ENCODE results near the gene MRRF.

Gene MRRF

DNA sequence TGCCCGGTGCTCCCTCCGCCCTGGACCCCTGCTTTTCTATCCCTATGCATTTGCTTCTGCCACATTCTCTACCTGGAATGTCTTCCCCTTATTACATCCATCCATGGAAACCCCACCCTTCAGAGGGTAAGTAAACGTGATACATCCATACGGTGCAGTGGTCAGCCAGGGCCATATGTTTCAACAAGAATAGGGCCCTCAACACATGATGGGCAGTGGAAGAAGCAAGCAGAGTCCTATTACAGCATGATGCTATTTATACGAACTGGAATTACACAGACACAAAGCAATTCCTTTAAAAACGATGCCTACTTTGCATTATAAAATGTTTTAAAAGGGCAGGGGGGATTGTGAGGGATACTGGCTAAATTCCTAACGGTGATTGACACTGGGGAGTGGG is 68.0 kb downstream of the MRRF start:
- DNase-seq (ENCODE audit: low spot score), result no peak

DNA sequence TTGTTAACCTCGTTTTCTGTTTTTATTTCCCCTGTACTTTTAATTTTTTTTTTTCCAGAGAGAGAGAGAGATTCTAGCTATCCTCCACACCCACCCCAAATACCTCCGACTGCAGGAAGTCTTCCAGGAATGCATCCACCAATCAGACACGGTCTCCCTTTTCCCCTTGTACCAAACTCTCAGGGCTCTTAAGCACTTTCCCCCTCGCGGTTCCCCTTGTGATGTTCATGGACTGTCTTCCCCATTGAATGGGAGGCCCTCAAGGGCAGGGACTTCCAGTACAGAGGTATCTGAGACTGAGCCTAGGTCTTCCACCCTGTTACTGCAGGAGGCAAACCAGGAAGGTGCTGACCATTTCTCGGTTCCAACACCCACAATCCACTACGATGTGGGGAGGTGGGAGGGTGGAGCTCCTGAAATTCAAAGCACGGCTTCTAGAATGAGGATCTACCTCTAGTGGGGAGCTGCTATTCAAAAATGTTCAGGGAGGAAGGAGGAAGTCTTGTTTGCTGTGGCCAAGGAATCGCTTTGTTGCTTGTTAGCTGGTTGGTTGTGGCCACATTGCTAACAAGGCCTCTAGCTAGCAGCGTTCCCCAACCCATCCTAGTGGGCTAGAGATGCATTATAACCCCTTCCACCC is 68.6 kb downstream of the MRRF start:
- DNase-seq (ENCODE audit: low spot score), result no peak

DNA sequence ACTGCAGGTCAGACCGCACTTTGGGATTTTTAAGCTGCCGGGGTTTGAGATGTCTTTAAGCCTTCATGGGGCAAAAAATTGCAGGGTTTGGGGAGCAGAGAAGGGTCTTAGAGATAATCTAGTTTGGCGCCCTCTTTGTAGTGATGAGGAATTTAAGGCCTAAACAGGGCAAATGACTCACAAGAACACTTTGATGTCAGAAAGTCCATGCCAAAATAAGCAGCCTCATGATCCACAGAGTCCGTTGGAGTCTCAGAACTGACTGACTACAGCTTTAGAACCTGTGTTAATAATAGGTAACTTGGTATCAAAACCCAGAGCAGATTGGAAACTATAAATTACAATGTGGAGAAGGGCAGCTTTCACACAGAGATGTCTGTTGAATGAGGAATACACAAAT is 70.2 kb downstream of the MRRF start:
- no peak for DNase-seq (ENCODE audit: low spot score)

DNA sequence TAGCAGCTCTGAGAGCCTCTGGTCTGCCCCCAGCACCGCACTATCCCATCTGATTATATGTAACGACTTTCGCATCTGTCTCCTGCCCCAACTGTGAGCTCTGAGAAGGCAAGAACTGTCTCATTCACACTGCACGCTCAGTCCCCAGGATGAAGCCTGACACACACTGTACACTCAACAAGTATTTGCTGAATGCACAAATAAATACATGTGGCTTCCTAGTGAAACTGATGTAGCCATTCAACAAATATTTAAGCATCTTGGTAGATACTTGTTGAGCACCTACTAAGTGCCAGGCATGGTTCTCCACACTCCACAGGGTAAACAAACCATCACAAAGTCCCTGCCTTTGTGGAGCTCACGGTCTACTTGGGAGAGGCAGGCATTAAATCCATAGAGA is 71.5 kb downstream of the MRRF start:
- DNase-seq (ENCODE audit: low spot score), result no peak

DNA sequence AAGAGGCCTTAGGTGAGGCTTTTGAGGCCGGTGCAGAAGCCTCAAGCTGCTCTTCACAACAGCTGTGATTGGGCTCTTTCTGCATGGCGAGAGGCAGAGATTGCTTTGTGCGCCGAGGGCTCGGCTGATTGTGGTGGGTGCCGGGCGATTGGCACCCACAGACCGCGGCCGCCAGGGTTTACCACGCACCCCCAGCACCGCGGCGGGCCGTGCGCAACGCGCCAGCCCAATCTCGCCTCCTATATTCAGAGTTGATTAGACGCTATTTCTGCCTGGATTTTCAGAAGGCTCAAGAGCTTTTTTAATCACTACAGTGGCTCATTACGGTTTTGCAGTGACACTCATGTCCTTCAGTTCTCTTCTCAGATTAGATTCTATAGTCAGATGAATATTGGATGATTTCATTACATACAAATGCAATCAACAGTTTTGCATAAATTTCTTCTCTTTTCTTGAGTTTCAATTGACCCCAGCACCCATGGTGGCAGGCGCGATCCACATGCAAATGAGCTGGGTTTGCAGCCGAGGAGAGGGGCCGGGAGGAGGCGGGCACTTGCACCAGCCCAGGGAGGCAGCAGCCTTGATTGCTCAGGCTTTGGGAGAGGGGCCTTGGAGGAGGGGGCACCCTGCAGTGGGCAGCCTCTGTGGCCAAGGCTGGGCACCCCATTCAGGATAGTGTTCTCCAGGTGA is 72.3 kb downstream of the MRRF start:
- peak; percentile 18 for DNase-seq (ENCODE audit: low spot score)

DNA sequence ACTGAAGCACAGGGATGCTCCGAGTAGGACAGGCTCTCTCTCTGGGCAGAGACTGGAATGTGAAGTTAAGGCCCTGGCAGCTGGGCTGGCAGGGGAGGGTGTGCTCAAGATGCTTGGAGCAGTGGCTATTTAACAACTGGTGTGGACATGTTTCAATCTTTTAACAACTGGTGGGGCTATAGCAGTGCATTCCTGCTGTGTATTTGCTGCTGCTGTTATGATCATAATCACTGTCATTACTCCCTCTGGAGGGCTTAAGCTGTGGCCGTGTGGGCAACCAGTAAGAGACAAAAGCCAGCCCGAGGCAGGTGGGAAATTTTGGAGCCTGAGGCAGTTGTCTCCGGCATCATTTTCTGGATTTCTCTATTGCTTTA is 72.9 kb downstream of the MRRF start:
- DNase-seq (ENCODE audit: low spot score), result no peak

DNA sequence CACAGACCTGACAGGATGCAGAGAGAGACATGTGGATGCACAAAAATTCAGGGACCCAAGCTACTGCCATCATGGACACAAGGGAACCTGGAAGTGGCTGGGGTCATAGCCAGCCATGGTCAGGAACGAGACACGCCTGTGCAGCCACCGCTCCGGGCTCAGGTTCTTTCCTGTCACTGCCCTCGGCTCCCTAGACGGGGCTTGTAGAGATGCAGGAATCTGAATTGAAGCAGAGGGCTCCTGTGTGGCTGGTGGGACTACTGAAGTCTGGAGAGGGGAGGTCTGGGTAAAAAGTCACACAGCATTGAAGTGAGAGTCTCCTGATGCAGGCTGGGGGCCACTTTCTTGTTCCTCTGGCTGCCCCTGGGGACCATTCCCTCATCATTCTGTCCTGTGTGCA is 73.9 kb downstream of the MRRF start:
- DNase-seq (ENCODE audit: low spot score), result no peak

DNA sequence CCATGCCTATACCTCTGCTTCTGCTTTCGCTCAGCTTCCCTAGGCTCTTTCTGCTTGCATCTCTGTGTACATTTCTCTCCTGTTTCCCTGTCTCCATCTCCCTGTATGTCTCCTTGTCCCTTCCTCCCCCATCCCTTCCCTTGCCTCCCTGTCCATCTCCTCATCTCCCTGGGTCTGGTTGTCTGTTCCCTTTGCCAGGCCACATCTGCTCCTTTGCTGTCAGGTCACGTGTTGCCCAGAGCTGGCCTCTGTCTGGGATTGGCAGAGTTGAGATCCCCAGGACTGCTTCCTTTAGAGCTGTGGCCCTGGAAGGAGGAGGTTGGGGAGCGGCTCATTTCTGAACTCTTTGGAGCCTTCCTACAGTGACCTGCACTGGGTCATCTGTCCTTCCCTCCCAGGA is 74.3 kb downstream of the MRRF start:
- DNase-seq (ENCODE audit: low spot score), result no peak

DNA sequence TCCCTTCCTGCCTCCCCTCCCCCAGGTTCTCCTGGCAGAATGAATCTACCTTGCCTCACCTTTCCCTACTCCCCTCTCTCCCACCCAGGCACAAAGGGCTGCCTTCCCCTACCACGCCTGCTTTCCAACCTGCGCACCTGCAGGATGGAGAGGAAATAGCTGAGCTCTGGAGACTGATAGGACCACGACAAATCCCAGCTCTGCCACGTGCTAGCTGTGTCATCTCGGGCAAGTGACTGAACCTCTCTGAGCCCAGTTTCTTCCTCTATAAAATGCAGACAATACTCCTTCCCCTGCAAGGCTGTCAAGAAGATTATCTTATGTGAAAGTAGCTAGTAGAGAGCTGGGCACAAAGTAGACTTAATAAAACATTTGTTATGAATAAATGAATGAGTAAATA is 74.9 kb downstream of the MRRF start:
- DNase-seq (ENCODE audit: low spot score), result no peak

DNA sequence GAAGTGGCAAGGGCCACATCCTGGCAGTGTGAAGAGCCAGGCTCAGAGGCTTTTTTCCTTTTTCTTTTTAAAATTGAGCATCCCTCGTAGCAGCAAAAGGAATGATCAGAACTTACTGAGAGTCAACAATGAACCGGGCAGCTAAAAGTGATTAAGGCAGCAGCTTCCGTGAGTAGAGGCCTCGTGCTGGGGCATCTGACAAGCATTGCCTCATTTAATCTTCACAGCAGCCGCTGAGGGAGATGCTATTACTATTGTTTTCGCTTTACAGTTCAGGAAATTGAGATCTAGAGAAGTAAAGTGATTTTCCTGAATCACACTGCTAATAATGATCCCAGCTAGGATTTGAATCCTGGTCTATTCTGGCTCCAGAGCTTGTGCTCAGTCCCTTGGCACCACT is 75.5 kb downstream of the MRRF start:
- no peak for DNase-seq (ENCODE audit: low spot score)

DNA sequence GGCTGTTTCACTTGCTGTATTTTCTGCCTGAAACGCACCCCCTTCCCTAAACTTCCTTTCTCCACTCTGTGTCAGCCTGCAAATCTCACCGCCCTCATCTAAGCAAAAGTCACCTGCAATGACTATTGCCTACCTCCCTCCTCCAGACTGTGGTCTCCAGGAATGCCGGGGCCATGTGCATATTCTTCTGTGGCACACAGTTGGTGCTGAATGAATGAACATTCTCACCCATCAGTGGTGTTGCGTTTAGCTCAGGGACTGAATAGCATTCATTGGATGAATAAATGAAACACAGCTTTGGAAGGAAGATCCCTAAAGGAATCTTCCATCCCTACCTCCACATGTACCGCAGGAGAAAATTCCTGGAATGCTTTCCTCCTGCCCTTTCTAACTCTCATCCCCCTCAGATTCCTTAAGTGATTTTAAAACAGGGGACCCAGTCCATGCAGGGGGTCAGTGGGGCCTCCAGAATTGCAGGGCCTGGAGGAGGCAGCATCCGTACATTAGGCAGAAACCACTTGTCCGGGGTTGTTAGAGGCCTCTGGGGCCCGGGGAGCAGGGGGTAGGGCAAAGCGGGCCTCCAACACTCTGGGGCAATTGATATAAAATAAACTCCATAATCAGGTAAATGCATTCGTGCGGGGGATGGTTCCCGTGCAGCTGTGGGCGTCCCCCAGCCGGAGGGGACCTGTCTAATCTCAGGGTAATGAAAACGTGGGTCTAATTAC is 77.8 kb downstream of the MRRF start:
- DNase-seq (ENCODE audit: low spot score), result no peak

DNA sequence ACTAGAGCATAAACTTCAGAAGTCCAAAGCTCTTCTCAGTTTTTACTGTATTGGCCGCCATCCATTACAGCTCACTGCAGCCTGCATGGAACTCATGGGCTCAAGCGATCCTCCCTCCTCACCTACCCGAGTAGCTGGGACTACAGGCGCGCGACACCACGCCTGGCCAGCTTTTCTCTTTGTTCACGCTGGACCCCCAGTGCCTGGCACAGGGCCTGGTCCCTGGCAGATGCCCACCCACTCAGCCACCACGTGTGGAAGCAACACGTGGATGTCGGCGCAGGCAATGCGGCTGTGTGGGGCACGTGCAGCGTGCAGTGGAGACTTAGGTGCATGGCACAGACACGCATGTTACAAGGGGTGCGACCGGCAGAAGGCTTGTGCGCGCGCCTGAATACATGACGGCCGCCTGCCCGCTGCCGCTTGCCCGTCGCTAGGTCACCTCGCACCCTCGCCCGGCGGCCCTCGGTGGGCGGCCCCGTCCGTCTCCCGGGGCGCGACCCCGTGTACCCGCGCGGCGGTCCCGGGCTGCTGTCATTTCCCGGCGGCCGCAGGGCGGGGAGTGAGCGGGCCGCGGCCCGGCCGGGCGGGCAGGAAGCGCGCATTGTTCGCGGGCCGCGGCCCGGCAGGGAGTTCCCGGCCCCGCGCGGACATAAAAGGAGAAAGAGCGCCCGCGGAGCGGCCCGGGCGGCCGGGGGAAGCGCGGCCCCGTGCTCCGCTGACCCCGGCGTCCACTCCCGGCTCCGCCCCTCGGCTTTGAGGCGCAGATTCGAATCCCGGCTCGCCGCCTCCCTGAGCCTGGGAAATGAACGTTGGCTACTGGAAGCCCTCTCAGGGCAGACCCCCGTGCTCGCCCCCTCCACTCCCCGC is 82.0 kb downstream of the MRRF start:
- DNase-seq (ENCODE audit: low spot score), result no peak

DNA sequence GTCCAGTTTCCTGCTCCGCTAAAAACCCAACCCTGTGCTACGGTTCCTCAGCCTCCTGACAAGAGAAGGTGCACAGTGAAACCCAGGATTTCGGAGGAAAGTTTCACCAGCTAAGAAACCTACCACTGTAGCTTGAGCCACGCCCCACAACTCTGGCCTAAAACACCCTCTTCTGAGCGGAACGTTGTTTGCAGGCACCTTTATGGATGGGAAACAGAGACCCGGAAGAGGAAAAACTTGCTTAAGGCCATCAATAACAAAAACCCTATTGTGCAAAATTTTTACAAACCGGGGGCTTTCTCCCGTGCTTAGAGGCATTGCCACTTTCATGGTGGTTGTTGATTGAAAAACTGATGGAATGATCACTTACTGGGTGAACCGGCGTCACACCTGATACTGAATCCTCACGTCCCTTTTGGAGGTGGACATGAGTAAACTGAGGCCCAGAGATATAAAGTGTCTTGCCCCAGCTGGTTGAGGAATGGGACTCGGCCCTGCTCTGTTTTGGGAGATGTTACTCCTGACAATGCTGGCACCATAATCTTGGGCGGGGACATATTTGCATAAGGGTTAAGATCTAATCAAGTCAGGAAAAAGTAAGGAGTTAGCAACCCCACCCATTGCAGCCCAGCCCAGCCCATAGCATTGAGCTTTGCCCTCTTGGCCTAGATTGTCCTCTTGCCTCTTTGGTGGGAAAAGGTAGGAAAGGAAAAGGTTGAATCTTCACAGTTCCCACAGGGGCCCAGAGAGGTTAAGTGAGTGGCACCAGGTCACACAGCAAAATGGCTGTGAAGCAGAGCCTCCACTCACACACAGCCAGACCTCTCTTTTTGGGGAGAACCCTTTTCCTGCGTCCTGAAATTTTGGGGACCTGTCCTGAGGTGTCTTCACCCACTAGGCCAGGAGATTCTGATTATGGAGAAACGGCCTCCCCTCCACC is 82.9 kb downstream of the MRRF start:
- DNase-seq (ENCODE audit: low spot score), result peak; percentile 27

DNA sequence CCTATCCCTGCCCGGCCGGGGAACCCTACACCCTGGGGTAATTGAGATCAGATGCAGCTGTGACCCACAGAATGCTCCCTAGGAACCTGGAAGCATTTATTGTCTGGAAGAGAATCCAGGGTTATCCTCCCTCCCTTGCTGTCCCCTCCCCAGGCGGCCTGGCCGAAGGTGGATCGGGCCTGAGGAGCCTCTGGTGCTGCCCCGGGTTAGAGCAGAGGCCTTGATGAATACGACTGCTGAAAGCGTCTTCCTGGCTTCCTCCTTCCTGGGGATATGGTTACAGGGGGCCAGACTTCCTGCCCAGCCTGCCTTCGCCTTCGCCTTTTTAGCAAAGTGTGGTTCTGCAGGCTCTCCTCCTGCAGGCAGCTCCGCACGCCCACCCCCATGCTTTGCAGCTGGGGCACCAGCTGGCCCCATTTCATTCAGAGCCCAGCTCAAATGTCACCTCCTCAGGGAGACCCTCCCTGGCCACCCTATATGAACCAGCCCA is 83.7 kb downstream of the MRRF start:
- no peak for DNase-seq (ENCODE audit: low spot score)

DNA sequence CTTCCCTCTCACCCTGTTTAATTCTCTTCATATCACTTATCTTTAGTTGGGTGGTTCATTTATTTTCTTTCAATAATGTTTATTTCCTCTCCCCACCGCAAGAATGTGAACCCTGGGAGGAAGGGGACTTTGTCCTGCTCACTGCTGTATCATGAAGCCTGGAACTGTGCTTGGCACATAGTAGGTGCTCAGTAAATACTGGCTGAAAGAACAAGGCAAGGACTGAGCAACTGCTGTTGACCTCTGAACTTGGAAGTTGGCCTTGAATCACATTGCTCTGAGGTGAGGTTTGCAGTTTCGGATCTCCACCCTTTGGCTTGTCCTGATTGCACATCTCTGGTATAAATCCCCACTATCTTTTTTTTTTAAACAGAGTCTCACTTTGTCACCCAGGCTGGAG is 84.1 kb downstream of the MRRF start:
- DNase-seq (ENCODE audit: low spot score), result no peak

DNA sequence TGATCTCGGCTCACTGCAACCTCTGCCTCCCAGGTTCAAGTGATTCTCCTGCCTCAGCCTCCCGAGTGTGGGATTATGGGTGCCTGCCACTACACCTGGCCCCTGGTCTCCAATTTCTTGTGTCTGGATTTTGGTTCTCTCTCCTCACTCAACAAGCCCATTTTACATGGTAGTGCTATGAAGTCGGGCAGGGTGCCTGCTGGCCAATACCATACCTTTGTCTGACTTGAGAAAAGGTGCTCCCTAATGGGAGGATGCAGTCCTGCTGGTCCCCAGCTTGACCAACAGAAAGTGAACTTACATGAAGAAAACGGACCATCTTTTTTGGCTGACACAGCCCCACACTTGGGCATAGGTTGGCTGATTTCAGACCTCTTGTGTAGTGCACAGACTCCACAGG is 84.5 kb downstream of the MRRF start:
- DNase-seq (ENCODE audit: low spot score), result no peak

DNA sequence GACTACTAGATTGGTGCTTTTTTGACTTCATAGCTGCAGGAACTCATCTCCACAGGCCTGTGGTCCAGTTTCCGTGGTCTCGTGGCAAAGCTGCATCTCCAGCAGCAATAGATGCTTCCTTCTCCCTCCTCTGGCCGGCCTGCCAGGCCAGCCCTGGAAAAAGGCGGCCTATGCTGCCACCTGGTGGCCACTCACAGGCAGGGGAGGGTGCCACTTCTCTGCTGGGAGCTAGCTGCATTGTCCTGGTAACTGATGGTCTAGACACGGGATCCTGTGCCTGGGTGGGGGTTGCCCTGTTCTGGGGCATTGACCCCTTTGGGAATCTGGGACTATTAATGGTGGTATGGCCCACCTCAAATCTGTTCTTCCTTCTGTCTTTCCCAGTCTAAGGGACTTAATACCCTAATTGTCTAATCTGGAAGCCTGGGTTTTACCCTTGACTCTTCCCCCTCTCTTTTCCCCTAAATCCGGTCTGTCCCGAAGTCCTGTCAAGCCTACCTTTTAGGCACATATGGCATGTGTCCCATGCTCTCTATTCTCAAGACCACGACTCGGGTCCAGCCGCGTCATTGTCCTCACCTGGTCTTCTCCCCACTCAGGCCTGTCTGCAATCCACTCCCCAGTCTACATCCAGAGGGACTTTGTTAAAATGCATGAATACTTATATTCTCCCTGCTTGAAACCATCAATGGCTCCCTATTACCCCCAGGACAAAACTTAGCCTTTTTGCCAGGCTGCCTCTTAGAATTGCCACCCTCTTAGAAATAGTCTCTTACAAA is 86.1 kb downstream of the MRRF start:
- peak; percentile 82 for DNase-seq (ENCODE audit: low spot score)

DNA sequence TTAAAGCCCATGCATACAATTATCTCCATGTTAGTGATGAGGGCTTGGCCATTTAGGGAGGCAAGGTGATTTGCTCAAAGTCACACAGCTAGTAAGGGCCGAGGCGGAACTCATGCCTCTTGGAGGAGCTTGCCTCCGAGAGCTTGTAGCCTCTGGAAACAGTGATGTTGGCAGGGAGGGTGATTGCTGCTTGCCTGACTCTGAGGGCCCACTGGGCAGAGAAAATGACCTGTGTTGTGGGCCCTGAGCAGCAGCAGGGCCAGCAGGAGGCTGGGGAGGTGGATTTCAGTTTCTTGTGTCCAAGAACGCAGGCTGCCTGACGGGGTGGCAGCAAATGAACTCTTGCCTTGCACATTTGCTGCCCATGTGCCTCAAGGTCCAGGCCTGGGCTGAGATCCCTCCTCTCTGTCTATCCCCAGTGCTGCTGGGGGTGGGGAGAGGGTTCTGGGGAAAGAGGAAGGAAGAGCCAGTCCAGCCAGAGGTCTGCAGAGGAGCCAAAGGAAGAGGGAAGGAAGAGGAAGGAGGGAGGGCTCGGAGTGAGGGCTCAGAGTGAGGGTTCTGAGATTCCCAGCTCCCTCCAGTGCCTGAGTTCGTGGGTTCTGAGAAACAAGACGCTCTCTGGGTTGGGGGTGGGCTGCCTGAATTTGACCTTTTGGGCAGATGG is 90.0 kb downstream of the MRRF start:
- no peak for DNase-seq (ENCODE audit: low spot score)

DNA sequence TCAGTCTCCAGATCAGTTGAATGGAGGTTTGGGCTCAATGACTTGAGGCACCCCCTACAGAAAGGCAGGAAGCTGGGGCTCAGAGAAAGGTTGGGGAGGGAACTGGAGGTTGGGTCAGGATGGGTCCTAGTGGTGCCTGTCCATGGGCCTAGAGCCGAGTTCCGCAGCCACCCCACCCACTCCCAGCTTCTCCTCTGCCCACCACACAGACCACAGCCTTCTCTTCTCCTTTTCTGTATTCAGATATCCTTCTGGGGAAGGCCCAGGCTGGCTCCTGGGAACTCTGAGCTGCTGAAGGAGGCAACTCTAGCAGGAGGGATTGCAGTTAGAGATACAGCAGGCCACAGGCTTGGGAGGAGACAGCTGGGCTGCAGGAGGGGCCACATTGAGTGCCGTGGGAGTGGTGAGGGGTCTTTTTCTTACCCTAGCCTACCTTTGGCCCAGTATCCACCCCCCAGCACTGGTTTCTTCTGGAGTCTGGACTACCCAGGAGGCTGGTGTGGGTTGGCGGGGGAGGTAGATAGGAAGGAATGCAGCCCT is 90.7 kb downstream of the MRRF start:
- DNase-seq (ENCODE audit: low spot score), result no peak

DNA sequence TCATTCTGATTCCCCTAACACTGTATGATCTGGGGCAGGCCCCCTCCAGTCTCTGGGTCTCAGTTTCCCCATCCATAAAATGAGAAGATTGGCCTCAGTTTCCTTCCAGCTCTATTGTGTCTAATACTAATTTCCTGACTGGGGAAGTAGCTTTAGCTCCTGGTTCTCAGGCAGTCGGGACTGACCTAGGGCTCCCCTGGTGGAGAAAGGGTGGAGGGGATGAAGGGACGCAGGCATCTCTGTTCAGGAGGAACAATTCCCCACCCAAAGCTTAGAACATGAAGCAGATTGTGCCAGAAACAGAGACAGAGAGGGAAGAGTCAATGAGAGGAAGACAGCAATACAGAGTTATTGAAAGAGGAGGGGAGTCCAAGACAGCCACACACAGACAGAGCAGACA is 91.9 kb downstream of the MRRF start:
- peak; percentile 28 for DNase-seq (ENCODE audit: low spot score)

All from NAMALWA (cell line).